Limb (tissue), 2 donors: ENCODE results near the gene DNAH6.
"Not testable (repeated sequence)": the region's sequence is repeated elsewhere in the genome, so short reads cannot be mapped to it uniquely, and the experiment has no call there.

Source experiments
- DNase-seq, 2 donors: peaks; one replicate each; pipeline ENCODE4 v3.0.0-alpha.2; 2016; ENCODE audit errors: extremely low spot score in 2 of 2

Gene DNAH6

DNA sequence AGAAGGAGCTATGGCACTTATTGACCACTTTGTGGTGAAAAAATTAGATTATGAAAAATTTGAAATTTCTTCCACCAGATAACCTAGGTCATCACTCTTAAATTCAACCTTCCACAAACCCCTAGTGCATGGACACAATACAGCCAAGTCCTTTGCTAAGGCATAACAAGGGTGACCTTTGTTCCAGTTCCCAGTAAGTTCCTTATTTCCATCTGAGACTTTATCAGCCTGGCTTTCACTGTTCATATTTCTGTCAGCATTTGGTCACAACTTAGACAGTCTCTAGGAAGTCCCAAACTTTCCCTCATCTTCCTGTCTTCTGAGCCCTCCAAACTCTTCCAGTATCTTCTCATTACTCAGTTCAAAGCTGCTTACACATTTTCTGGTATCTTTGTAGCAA, 232.0 kb downstream of the DNAH6 start:
- no peak for DNase-seq

DNA sequence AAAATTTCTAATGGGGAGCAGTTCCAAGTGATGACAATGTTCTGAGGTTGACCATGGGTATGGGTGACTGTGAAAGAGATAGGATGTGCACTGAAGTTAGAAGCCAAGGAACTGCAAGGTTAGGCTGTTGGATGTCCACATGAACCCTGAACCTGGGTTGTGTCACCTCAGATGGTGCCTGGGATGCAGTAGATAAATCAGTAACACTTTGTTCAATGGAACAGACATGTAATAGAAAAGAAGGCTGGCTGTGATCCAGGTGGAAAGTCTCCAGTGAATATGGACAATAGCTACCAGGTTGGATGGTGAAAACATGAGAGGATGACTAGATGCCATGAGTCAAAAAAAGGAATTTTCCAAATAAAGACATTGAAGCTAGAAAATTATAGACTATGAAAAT, 233.1 kb downstream of the DNAH6 start:
- DNase-seq: no peak

DNA sequence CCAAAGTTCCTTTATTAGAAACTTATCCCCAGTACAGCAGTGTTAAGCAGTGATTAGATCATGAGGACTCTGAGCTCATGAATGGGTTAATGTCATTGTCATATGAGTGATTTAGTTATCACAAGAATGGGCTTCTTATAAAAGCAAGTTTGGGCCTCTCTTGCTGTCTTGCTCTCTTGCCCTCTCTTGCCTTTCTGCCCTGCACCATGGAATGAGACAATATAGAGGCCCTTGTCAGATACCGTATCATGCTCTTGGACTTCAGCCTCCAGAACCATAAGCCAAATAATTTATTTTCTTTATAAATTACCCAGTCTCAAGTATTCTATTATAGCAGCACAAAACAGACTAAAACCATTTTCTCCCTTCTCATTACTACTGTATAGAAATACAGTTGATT, 238.8 kb downstream of the DNAH6 start:
- no peak for DNase-seq

DNA sequence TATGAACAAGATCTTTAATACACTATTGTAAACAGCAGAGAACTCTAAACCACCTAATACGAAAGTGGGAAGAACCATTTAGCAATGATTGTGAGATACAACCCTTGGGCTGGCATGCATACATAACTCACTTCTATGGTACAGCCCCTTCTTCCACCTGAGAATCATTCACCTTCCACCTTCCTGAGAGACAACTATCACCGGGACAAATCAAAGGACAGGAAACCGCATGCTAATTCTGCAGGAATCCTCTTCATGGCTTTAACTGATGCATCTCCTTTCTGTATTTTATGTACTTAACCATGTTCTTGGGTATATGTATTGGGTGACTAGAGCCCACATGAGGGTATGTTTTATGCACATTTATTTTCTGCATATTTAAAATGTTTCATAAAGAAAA, 241.3 kb downstream of the DNAH6 start:
- no peak for DNase-seq

DNA sequence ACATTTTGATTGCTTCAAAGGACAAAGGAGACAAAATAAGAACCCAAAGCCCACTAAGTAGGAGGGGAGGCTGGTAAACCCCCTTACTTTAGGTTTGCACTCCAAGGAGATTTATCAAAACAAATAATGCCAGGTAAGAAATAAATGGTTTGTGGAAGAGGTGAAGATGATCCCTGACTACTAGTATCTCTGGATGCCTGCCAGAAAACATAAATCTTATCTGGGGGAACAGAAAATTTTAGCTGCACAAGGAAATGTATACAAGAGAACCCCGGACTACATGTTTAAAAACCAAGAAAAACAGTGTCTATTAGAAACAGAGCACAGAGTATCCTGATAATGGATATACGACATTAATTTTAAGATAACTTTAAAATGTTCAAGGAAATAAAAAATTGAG, 250.5 kb downstream of the DNAH6 start:
- no peak for DNase-seq

DNA sequence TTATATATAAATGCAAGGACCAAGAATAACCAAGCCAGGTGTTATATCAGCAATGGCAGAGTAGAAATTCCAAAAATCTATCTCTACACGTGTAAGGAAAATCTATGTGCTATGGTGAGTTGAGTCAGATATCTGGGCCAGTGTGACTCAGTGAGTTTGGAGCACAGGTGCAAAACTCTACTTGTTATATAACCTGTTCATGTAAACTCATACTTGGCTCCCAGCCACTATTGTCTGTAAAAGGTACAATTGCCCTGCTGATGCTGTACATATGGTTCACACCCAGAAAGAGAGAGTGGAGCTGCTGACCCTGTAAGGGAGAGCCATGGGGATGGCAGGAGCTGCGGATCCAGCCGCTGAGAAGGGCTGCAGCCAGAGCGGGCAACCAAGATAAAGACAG, 252.5 kb downstream of the DNAH6 start:
- no peak for DNase-seq

DNA sequence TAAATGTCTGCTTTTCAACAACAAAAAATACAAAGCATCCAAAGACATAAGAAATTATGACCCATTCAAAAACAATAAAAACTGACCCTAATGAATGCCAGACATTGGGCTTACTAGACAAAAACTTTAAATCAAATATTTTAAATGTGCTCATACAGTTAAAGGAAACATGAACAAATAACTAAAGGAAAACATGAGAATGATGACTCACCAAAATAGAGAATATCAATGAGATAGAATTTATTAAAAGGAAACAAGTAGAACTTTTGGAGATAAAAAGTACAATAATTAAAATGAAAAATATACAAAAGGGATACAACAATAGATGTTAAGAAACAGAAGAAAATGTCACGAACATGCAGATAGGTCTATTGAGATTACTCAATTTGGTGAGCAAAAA, 254.0 kb downstream of the DNAH6 start:
- no peak for DNase-seq

DNA sequence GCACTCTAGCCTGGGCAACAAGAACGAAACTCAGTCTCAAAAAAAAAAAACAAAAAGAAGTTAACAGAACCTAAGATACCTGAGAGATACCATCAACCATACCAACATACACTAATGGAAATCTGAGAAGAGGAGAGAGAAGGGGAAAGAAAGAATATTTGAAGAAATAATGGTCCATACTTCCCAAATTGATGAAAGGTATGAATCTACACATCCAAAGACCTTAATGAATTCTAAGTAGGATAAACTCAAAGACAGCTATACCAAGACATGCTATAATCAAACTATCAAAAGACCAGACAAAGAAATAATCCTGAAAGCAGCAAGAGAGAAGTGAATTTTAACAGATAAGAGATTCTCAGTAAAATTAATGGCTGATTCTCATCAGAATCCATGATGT, 255.0 kb downstream of the DNAH6 start:
- no peak for DNase-seq

DNA sequence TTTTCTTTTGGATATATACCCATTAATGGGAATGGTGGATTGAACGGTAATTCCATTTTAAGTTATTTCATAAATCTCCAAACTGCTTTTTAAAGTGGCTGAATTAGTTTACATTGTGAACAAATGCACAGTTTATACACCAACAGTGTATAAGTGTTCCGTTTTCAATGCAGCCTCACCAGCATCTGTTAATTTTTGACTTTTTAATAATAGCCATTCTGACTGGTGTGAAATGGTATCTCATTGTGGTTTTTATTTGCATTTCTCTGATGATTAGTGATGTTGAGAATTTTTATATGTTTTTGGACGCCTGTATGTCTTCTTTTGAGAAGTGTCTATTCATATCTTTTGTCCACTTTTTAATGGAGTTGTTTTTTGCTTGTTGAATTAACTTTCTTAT, 257.3 kb downstream of the DNAH6 start:
- not testable (repeated sequence) for DNase-seq

DNA sequence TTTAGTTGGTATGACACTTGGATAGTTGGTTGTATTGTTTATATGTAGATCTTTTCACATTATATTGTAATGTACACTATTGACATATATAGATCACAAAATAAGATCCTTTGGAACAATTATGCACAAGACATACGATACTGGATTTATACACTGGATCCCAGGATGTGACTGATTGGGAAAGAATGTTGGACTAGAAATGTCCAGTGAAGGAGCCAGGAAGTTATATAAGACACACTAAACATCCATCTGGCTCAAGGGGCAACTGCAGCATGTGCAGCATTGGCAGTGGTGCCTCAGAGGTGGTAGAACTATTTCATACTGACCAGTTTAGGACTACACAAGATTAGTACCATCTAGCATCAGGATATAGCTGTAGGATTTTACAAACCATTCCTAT, 259.7 kb downstream of the DNAH6 start:
- DNase-seq: no peak

DNA sequence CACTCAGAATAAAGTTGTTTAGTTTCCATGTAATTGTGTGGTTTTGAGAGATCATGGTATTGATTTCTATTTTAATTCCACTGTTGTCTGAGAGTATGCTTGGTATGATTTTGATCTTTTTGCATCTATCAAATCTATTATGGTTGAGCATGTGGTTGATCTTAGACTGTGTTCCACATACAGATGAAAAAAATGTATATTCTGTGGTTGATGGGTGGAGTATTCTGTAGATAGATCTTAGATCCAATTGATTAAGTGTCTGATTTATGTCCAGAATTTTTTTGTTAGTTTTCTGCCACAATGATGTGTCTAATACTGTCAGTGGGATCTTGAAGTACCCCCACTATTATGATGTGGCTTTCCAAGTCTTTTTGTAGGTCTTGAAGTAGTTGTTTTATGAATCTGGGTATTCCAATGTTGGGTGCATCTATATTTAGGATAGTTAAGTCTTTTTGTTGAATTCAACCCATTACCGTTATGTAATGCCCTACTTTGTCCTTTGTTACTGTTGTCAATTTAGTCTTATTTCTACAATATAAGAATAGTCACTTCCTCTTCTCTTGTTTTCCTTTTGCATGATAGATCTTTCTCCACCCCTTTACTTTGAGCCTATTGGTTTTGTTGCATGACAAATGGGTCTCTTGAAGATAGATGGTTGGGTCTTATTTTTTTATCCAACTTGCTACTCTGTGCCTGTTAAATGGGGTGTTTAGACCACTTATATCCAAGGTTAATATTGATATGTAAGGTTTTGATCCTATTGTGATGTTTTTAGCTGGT, 262.8 kb downstream of the DNAH6 start:
- no peak for DNase-seq

DNA sequence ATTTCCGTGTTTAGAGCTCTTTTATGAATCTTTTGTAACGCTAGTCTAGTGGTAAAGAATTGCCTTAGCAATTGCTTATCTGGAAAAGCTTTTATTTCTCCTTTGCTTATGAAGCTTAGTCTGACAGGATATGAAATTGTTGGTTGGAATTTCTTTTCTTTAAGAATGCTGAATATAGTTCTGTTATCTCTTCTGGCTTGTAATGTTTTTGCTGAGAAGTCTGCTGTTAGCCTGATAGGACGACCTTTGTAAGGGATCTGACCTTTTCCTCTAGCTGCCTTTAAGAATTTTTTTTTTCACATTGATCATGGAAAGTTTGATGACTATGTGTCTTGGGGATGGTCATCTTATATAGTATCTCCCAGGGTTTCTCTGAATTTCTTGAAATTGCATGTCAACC, 263.5 kb downstream of the DNAH6 start:
- DNase-seq: no peak

DNA sequence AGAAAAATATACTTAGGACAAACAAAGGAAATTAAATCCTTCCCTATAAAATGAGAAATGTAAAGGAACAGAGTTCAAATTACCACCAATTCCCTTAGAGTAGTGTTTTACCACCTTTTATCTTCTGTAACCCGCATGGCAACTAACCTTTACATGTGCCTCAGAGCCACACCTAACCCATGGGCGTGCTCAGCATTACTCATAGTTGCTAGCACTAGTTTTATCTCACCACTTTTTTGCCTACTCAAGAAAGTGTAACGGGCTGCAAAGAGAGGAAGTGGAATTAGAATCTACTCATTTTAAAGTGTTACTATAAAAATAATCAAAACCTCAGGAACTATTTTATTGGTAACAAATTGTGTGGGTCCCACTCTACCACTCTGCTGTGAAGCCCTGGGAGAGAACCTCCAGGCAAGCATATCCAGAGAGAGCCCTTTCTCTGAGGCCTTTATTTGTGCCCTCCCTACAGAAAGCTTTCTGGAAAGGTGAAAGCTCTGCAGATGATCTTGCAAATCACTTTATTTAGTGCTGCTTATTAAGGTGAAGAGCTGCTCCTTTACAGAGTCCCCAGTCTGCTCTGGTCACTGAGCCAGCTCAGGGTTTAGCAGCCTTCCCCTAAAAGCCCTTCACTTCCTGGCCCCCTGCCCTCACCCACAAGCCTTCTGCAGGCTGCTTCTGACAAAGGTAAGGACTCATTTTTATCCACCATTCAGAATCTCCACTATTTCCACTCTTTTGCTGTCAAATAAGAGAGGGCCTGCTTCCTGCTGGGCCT, 265.8 kb downstream of the DNAH6 start:
- no peak for DNase-seq

DNA sequence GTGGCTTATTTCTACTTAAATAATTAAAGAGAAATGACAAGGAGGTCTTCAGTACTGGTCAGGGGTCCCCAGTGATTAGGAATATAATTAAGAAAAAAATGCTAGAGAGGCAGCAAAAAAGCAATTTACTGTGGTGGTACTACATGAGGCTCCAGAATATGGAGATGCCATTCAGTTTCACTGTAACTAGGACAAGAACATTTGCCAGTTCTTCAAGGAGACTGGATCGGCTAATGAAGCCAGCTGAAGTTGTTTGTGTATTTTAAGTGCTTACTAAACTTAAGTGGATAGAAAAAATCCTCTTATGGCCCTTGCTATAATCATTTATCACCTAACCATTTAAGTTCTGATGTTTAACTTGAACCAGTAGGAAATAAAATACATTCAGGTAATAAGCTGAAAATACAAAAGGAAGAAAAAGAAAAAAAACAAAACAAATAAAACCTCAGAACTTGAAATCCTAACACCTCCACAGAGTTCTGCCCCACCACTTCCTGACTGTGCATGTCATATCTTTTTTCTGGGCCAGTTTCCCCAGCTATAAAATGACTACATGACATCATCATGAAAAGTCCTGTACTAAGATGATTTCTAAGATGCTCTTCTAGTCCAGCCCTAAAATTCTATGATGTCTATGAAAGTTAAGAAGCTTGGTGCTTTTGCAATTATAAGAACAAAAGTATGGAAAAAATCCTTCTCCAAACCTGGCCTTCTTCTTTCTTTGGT, 266.6 kb downstream of the DNAH6 start:
- no peak for DNase-seq

DNA sequence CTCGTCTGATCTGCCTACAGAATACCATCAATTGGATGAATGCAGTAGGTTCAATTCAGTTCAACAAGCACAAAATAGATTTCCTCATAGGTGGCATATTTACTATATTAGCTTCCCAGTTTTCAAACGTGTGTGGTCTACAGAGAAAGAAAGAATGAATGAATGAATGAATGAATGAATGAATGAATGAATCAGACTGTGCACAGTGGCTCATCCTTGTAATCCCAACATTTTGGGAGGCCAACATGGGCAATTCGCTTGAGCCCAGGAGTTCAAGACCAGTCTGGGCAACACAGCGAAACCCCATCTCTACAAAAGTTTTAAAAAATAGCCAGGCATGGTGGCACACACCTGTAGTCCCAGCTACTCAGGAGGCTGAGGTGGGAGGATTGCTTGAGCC, 269.7 kb downstream of the DNAH6 start:
- DNase-seq: no peak

DNA sequence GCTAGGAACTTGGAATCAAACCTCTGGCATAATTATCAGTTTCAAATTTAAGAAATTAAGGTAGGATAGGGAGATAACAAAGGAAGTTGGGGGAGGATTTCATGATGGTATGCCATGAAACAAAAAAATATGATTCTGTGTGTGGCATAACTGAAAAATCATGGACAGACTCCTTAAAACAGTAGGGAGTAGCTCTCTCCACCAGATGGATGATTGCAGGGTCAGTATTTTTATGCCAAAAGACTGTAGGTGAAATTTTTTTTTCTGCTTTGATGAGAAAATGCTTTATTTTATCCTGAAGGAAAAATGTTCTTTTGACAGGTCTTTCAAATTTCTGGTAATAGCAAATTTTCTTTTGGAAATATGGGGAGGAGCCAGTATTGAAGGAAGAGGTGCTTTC, 270.3 kb downstream of the DNAH6 start:
- DNase-seq: no peak

DNA sequence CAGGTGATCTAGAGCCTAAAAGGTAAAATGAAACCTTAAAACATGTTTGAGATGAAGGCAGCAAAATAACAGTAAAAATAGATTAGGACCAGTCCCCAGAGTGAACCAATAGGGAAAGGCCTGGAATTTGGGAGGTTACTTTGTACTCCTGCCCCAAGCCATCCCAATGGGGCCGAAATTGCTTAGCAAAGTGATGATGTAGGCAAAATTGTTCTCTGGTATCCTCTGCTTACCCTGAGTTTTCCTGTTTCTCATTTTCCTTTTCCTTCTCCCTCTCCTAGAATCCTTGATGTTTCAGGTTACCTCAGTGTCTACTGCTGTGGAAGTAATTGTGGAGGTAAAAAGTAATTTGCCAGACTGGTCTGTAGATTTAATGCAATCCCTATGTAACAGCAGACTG, 271.7 kb downstream of the DNAH6 start:
- DNase-seq: no peak

DNA sequence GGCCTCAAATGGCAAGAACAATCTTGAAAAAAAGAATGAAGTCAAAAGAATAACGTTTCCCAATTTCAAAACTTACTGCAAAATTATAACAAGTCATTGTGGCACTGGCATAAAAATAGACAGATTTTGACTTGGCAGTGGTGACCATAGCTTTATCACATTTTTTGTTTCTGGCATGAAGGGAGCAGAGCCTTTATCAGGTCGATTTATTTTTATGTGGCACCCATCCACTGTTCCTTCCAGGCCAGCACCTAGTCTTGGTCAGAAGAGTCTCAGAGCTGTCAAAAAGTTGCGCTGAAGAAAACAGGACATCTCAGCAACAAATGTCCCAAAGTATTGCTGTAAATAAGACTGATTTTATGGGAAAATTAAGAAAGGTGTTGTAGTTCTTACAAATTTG, 272.2 kb downstream of the DNAH6 start:
- no peak for DNase-seq

DNA sequence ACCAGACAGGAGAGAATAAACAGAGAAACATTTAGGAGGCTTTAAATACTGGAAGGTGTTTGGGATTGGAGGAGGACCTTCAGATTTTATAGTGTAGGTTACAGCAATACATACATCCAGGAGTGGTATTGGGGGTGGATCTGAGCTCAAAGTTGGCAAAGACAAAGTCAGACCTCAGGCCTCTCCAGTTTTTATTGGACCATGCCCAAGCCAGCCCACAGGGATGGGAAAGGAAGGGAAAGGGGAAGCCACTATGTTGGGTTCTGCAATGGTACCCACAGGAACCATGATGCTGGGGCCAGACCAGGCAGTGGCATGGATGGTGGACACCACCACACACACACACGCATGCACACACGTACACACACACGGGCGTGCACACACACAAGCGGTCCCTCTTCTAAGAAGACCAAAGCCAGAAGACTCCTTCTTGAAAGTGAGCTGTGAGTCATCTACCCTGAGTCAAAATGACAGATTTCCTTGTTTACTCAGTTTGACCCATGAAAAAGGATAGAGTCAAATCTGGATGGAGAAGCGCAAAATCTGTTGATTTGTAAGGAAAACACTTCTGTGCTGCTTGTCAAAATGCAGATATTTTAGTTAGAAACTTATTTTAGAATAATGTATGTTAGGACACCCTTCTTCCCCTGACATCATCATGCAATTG, 276.7 kb downstream of the DNAH6 start:
- DNase-seq: no peak

DNA sequence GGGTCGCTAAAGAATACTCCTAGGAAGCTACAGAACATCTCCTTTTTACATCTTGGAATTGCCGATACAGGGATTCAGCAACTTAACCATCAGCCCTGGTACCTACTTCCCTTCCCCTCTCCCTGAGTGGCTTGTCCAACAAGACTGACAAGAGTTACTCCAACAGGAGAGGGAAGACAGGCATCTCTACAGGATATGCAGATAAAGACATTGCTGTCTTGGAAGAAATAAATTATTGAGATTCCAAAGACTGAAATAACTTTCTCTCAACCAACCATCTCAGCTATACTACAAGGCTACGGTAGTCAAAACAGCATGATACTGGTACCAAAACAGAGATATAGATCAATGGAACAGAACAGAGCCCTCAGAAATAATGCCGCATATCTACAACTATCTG, 277.3 kb downstream of the DNAH6 start:
- DNase-seq: no peak

DNA sequence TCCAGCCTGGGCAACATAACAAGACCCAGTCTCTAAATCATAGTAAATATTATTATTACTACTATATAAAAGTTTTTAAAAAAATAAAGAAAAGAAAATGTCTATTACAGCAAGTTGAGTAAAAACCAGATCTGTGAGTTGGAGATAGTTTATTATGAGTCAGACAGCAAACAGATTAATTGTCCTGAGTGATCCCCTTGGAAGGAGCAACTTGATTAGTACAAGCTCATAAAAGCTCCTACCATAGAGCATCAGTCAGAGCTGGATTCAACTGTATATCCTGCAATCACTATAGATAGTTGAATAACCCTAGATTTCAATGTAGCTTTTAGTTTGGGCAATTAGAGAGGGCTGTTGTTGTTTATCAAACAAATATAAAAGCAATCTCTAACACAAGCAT, 280.5 kb downstream of the DNAH6 start:
- DNase-seq: no peak

DNA sequence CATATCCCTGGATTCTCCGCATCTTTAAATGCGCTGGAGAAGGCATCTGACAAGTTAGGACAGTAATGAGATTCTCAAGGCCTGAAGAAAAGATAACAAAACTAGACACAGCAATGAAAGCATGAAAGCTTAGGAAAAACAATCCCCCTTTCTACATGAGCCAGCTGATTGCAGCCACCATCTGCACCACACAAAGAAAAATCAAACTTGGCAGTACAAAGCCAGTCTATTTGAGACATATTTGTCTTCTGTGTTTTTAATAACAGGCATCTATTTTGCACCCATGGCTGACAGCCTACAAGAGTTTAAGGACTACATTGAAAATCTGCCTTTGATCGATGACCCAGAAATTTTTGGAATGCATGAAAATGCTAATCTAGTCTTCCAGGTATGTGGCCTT, 281.0 kb downstream of the DNAH6 start:
- no peak for DNase-seq
